Osteoblast (primary cell): ENCODE measurements around the gene CCDC137. TPM values are rescaled to one million over a fixed set of nuclear protein-coding genes. Genes with fewer than 3 reads are reported as not detected.

Experiments
- DNase-seq: peaks from one replicate; pipeline ENCODE4 v3.0.0; 2011; ENCODE audit warnings: low spot score, mixed read lengths; ENCODE audit not compliant: insufficient read length; ENCODE audit errors: missing footprints
- H2AFZ ChIP-seq: 2 replicates; pipeline ENCODE4 v1.6.0; 2011; ENCODE audit warnings: mild to moderate bottlenecking, low read length
- H3K27ac ChIP-seq: 2 replicates; pipeline ENCODE4 v1.5.1; 2011; ENCODE audit warnings: mild to moderate bottlenecking, low read depth, low read length, moderate library complexity
- H3K27me3 ChIP-seq: 2 replicates; pipeline ENCODE4 v1.6.0; 2012; ENCODE audit warnings: mild to moderate bottlenecking, control low read depth, inconsistent platforms, low read length, moderate library complexity; ENCODE audit not compliant: insufficient read depth
- H3K36me3 ChIP-seq: 2 replicates; pipeline ENCODE4 v1.5.1; 2011; ENCODE audit warnings: mild to moderate bottlenecking, low read length, control low read depth, moderate library complexity; ENCODE audit not compliant: insufficient read depth
- H3K4me1 ChIP-seq: 2 replicates; pipeline ENCODE4 v1.5.1; 2011; ENCODE audit warnings: mild to moderate bottlenecking, low read length, control low read depth, moderate library complexity; ENCODE audit not compliant: insufficient read depth
- H3K4me2 ChIP-seq: 2 replicates; pipeline ENCODE4 v1.6.0; 2011; ENCODE audit warnings: mild to moderate bottlenecking, low read length; ENCODE audit not compliant: insufficient read depth
- H3K4me3 ChIP-seq: fragments of 200-600 bp; sonication (generic); 3 replicates; pipeline ENCODE4 v1.5.1; 2012; ENCODE audit warnings: mild to moderate bottlenecking, low read length, inconsistent platforms; ENCODE audit not compliant: insufficient read depth
- H3K79me2 ChIP-seq: 2 replicates; pipeline ENCODE4 v1.6.0; 2012; ENCODE audit warnings: mild to moderate bottlenecking, low read length, control low read depth, inconsistent platforms; ENCODE audit not compliant: insufficient read depth
- H3K9me3 ChIP-seq: 2 replicates; pipeline ENCODE4 v1.5.1; 2011; ENCODE audit warnings: low read depth, low read length, control low read depth
- H4K20me1 ChIP-seq: 2 replicates; pipeline ENCODE4 v1.6.0; 2012; ENCODE audit warnings: mild to moderate bottlenecking, low read length, control low read depth; ENCODE audit not compliant: insufficient read depth
- CTCF ChIP-seq: IDR thresholded peaks from 2 replicates; pipeline ENCODE4 v1.5.1; 2011; ENCODE audit warnings: mild to moderate bottlenecking, low read depth, low read length, moderate library complexity; ENCODE audit errors: extremely low read depth
- total RNA-seq: library from RNA; depleted of rRNA; stranded (reverse); fragments of >200 nt; gene quantifications from 2 replicates; pipeline ENCODE4 v1.2.3, GENCODE V29; 2012

The CCDC137 gene
- total RNA-seq, 1 donor: 4.7 TPM

DNA sequence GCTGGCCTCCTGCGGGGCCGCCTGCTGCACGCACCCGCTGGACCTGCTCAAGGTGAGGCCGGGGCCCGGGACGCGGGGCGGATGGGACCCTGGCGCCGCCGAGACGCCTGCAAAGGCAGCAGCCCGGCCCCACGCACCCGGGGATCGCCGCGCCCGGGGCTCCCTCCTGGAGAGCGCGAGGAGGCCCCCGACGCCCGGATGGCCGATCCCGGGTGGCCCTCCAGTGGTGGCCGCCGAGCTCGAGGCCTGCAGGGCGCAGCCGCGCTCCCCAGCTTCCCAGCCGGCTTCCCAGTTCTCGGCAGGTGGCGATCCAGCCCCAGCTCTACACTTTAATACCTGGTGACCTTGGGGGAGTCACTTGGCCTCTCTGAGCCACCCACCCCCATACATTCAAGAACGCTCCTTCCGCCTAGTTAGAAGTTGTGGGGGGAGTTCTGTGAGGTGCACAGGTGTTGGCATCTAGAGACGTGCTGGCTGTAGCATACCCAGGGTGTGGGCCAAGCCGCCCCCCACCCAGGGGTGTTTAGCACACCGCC, 46.0 kb downstream of the CCDC137 start:
- Histone ChIP-seq H3K9me3 (no peaks in the 10 kb centered on the region), H2AFZ (peak overlapping the region; percentile 35), H3K79me2 (peaks cover 3% of the 10 kb centered on the region), H4K20me1 (peaks cover 10% of the 10 kb centered on the region), H3K27ac (no peak overlapping the region), H3K4me1 (peaks cover 27% of the 10 kb centered on the region), H3K27me3 (no peaks in the 10 kb centered on the region), H3K4me3 (peak overlapping the region; percentile 77), H3K4me2 (peak overlapping the region; percentile 87), H3K36me3 (peaks cover 10% of the 10 kb centered on the region)
- TF ChIP-seq CTCF: no peak
- peak; percentile 99 for DNase-seq

GRCh38 chr17:81713004-81713555, 46.5 kb downstream of the CCDC137 start:
- Histone ChIP-seq H3K79me2 (peaks cover 3% of the 10 kb centered on the region), H3K4me1 (peaks cover 27% of the 10 kb centered on the region), H3K4me2 (peak overlapping the region; percentile 87), H4K20me1 (peaks cover 10% of the 10 kb centered on the region), H3K27ac (no peak overlapping the region), H3K9me3 (no peaks in the 10 kb centered on the region), H3K27me3 (no peaks in the 10 kb centered on the region), H3K36me3 (peaks cover 5% of the 10 kb centered on the region), H3K4me3 (peak overlapping the region; percentile 77), H2AFZ (peak overlapping the region; percentile 35)
- DNase-seq: peak; percentile 90
- no peak for TF ChIP-seq CTCF

- Histone ChIP-seq H3K27ac (no peak overlapping the region), H2AFZ (peak overlapping the region; percentile 6), H3K79me2 (peaks cover 3% of the 10 kb centered on the region), H4K20me1 (peaks cover 10% of the 10 kb centered on the region), H3K4me1 (peaks cover 27% of the 10 kb centered on the region), H3K36me3 (no peaks in the 10 kb centered on the region), H3K9me3 (no peaks in the 10 kb centered on the region), H3K4me2 (peak overlapping the region; percentile 87), H3K4me3 (no peak overlapping the region), H3K27me3 (no peaks in the 10 kb centered on the region)
- DNase-seq: peak; percentile 90
- no peak for TF ChIP-seq CTCF
These were observed 47.2 kb downstream of the CCDC137 start for GRCh38 chr17:81713556-81714411.

GRCh38 chr17:81714412-81715106, 48.0 kb downstream of the CCDC137 start:
- Histone ChIP-seq H3K36me3 (no peaks in the 10 kb centered on the region), H3K4me2 (no peak overlapping the region), H3K4me1 (peaks cover 27% of the 10 kb centered on the region), H4K20me1 (peaks cover 10% of the 10 kb centered on the region), H3K27me3 (no peaks in the 10 kb centered on the region), H3K9me3 (no peaks in the 10 kb centered on the region), H3K27ac (no peak overlapping the region), H3K79me2 (peaks cover 3% of the 10 kb centered on the region), H2AFZ (no peak overlapping the region), H3K4me3 (no peak overlapping the region)
- DNase-seq: peak; percentile 45
- TF ChIP-seq CTCF: no peak
